ENCODE measurements around the gene RGS7.

RGS7 gene

DNA sequence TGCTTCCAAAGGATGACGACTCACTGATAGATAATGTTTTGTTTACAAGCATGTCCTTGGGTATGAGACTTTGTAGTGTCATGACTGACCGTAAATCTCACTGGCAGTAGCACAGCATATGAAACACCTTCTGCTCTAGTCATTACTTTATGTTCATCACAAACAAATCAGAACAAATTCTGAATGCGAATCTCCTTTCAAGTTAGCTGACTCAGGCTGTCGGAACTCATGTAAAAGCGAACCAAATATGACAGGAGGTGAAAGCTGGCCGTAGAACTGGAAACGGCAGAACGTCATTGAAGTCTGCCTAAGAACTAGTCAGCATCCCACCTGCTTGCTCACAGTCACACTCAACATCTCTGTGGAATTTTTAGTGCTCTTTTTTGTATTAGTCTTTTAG, 143.9 kb downstream of the RGS7 start:
- no peak overlapping the region for H3K27ac Mint-ChIP-seq

DNA sequence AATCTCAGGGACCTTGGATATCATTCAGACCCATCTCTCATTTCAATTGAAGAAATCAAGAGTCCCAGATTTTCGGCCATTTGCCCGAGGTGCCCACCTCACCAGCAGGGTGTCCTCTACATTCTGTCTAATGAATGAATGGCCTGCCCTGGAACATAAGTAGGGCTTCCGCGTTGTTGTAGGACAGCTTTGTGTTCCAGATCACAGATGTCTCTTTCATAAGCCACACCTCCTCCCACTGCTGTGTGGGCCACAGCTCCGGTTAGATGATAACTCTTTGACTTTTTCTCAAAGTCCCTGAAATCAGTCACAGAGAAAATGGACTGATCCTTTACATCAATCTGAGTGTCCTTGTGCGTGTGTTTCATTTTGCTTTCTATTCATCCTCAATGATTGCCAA, 144.4 kb downstream of the RGS7 start:
- no peak overlapping the region for H3K4me3 Mint-ChIP-seq

More for the DNA sequence above, 143.9 kb downstream of the RGS7 start:
- no peak for DNase-seq
- Mint-ChIP-seq H3K9me3 (no peaks in the 10 kb centered on the region), H3K27me3 (ENCODE audit: low read depth, poor library complexity) (no peaks in the 10 kb centered on the region), H3K4me3 (no peak overlapping the region), H3K4me1 (no peaks in the 10 kb centered on the region), H3K36me3 (ENCODE audit: low read depth) (no peaks in the 10 kb centered on the region)
- TF ChIP-seq, protein P1, sequence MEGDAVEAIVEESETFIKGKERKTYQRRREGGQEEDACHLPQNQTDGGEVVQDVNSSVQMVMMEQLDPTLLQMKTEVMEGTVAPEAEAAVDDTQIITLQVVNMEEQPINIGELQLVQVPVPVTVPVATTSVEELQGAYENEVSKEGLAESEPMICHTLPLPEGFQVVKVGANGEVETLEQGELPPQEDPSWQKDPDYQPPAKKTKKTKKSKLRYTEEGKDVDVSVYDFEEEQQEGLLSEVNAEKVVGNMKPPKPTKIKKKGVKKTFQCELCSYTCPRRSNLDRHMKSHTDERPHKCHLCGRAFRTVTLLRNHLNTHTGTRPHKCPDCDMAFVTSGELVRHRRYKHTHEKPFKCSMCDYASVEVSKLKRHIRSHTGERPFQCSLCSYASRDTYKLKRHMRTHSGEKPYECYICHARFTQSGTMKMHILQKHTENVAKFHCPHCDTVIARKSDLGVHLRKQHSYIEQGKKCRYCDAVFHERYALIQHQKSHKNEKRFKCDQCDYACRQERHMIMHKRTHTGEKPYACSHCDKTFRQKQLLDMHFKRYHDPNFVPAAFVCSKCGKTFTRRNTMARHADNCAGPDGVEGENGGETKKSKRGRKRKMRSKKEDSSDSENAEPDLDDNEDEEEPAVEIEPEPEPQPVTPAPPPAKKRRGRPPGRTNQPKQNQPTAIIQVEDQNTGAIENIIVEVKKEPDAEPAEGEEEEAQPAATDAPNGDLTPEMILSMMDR (IDR thresholded peaks at IDR 0.05), result no peak

DNA sequence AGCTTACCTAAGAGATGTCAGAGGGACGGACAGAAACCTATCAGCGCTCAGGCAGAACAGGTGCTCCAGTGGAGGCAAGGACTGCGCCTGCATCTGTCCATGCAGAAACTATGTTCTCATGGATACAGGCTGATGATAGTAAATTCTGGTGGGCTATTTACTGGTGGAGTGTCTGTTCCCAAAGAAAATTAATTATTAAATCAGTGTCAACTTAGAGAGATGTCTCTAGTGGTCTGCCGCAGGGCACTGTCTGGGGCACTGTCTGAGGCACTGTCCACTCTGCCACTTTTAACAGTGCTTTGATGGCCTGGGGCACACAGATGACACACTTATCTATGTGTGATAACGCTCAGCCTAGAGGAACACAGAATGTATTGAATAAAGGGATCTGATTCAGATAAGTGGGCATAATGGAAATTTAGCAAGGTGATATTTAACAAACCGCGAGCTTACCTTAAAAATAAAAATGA, 148.1 kb downstream of the RGS7 start:
- Mint-ChIP-seq H3K9me3 (no peaks in the 10 kb centered on the region), H3K4me3 (no peak overlapping the region), H3K4me1 (no peaks in the 10 kb centered on the region), H3K27ac (no peak overlapping the region), H3K36me3 (ENCODE audit: low read depth) (no peaks in the 10 kb centered on the region), H3K27me3 (ENCODE audit: low read depth, poor library complexity) (peaks cover 4% of the 10 kb centered on the region)
- DNase-seq, result no peak
- TF ChIP-seq, protein P1 (IDR thresholded peaks at IDR 0.05), result no peak

More for the DNA sequence above, 144.4 kb downstream of the RGS7 start:
- Mint-ChIP-seq H3K4me1 (no peaks in the 10 kb centered on the region), H3K27me3 (ENCODE audit: low read depth, poor library complexity) (peaks cover 4% of the 10 kb centered on the region), H3K9me3 (no peaks in the 10 kb centered on the region), H3K27ac (no peak overlapping the region), H3K36me3 (ENCODE audit: low read depth) (no peaks in the 10 kb centered on the region)
- no peak for DNase-seq
- TF ChIP-seq, protein P1 (IDR thresholded peaks at IDR 0.05), result no peak

DNA sequence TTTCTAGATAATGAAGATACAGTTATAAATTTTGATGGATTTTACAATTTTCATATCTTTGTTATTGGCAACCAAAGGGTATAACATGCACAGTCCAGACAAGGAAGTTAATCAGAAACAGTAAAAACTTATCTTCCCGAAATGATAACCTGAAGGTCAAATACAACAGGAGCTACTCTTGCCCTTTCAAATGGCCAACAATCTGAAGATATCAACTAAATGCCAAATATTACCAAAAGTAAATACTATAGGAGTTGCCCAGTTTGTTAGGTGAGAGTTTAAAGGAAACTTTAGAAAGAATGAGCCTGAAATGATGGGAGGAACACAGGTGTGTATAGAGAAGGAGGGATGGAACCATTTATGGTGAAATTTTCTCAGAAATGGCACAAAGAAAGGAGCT, 153.2 kb downstream of the RGS7 start:
- TF ChIP-seq, protein P1 (IDR thresholded peaks at IDR 0.05), result no peak
- Mint-ChIP-seq H3K27me3 (ENCODE audit: low read depth, poor library complexity) (peaks cover 7% of the 10 kb centered on the region), H3K36me3 (ENCODE audit: low read depth) (no peaks in the 10 kb centered on the region), H3K9me3 (no peaks in the 10 kb centered on the region), H3K4me3 (no peak overlapping the region), H3K4me1 (peaks cover 9% of the 10 kb centered on the region), H3K27ac (no peak overlapping the region)
- no peak for DNase-seq

DNA sequence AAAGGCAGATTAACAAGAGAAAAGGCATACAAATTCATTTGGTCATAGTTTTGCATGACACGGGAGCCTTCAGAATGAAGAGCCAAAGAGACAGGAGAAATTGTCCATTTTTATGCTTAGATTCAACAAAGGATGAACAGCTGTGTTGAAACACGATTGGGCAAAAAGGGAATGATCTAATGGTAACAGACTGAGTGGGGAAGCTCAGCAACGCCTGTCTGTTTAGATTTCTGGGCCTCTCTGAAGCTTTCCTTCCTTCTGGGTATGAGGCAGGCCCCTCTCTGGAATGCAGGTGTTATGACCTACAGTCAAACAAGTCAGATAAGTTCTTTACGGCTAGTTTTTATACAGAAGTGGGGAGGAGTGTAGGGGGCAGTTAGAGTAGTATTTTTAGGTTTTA, 154.6 kb downstream of the RGS7 start:
- Mint-ChIP-seq H3K4me3 (no peak overlapping the region), H3K4me1 (peaks cover 9% of the 10 kb centered on the region), H3K36me3 (ENCODE audit: low read depth) (no peaks in the 10 kb centered on the region), H3K27me3 (ENCODE audit: low read depth, poor library complexity) (peaks cover 3% of the 10 kb centered on the region), H3K9me3 (no peaks in the 10 kb centered on the region), H3K27ac (no peak overlapping the region)
- TF ChIP-seq, protein P1 (IDR thresholded peaks at IDR 0.05), result no peak
- peak; percentile 3 for DNase-seq

DNA sequence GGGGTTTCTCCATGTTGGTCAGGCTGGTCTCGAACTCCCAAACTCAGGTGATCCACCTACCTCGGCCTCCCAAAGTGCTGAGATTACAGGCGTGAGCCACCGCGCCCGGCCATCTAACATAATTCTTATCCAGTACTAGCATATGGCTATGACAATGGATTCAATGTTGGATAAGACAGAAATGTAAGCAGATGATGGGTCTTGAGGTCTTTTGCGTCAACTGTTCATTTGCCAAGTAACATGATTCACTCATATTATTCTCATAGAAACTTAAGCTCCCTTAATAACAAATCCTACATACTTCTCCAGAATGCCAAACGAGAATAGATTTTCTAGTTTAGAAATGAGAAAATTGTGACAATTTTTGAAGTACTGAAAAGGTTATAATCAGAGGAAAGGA, 170.3 kb downstream of the RGS7 start:
- H3K27me3 Mint-ChIP-seq (ENCODE audit: low read depth, poor library complexity), result peaks cover 2% of the 10 kb centered on the region
- DNase-seq, result no peak
- no peak overlapping the region for H3K27ac Mint-ChIP-seq
- no peaks in the 10 kb centered on the region for H3K4me1 Mint-ChIP-seq
- TF ChIP-seq, protein P1 (IDR thresholded peaks at IDR 0.05), result no peak
- no peaks in the 10 kb centered on the region for H3K36me3 Mint-ChIP-seq (ENCODE audit: low read depth)
- H3K9me3 Mint-ChIP-seq, result no peaks in the 10 kb centered on the region
- no peak overlapping the region for H3K4me3 Mint-ChIP-seq

Data from nephron progenitor cell (in vitro differentiated cells).